K562 (cell line): ENCODE data around the gene ANKRD16. TPM values are rescaled to one million over a fixed set of nuclear protein-coding genes. Genes with fewer than 3 reads are reported as not detected.
A peak's percentile ranks its signal among the peaks of the same experiment; 100 is the strongest.

Experiments
- ARID1B ChIP-seq: fragments of 450-650 bp; IDR thresholded peaks from 2 replicates; pipeline ENCODE4 v1.6.1; 2016; ENCODE audit warnings: antibody characterized with exemption, mild to moderate bottlenecking, inconsistent platforms
- BCOR ChIP-seq: fragments of 450-650 bp; IDR thresholded peaks from 2 replicates; pipeline ENCODE4 v1.6.1; 2016
- EP400 ChIP-seq: fragments of 450-650 bp; IDR thresholded peaks from 2 replicates; pipeline ENCODE4 v1.6.1; 2017; ENCODE audit warnings: antibody characterized with exemption, mild to moderate bottlenecking, moderate library complexity
- FOS ChIP-seq: IDR thresholded peaks from 3 replicates; pipeline ENCODE4 v1.6.1; 2011; ENCODE audit not compliant: insufficient read length; ENCODE audit errors: extremely low read depth
- FOXM1 ChIP-seq, 2 experiments: fragments of 450-650 bp in 1 of 2; sonication (generic) in 1 of 2; formaldehyde crosslinking in 1 of 2; IDR thresholded peaks; 2 replicates each; pipeline versions ENCODE4 v1.6.1 to v1.9.0; 2017 to 2022; ENCODE audit warnings: low read depth in 2 of 2, mild to moderate bottlenecking in 2 of 2, missing genetic modification reagents in 1 of 2, moderate library complexity in 1 of 2
- HMBOX1 ChIP-seq: sonication (generic); IDR thresholded peaks from 2 replicates; pipeline ENCODE4 v1.6.1; 2016
- L3MBTL2 ChIP-seq: fragments of 450-650 bp; IDR thresholded peaks from 2 replicates; pipeline ENCODE4 v1.6.1; 2016; ENCODE audit warnings: mild to moderate bottlenecking, moderate library complexity
- LEF1 ChIP-seq: fragments of 450-650 bp; IDR thresholded peaks from 2 replicates; pipeline ENCODE4 v1.6.1; 2016; ENCODE audit warnings: mild to moderate bottlenecking
- MBD2 ChIP-seq: sonication (generic); IDR thresholded peaks from 2 replicates; pipeline ENCODE4 v1.6.1; 2016; ENCODE audit warnings: low read depth, borderline replicate concordance
- MEF2D ChIP-seq: conservative IDR thresholded peaks from 2 replicates; pipeline ENCODE4 v1.6.1; 2016; ENCODE audit warnings: low read depth, missing genetic modification characterization, missing compliant biosample characterization
- MYBL2 ChIP-seq, 2 experiments: fragments of 450-650 bp in 1 of 2; sonication (generic) in 1 of 2; formaldehyde crosslinking in 1 of 2; IDR thresholded peaks; 2 replicates each; pipeline versions ENCODE4 v1.6.1 to v1.8.1; 2017 to 2022; ENCODE audit warnings: borderline replicate concordance in 1 of 2, inconsistent platforms in 1 of 2, low read depth in 1 of 2, mild to moderate bottlenecking in 1 of 2, missing genetic modification reagents in 1 of 2, moderate library complexity in 1 of 2
- PML ChIP-seq: IDR thresholded peaks from 2 replicates; pipeline ENCODE4 v1.6.1; 2012; ENCODE audit warnings: low read length, inconsistent platforms
- SAFB2 ChIP-seq: fragments of 200-400 bp; formaldehyde crosslinking; IDR thresholded peaks from 2 replicates; pipeline ENCODE4 v1.6.1; 2018; ENCODE audit warnings: borderline replicate concordance, low read length, low read depth, moderate library complexity; ENCODE audit not compliant: severe bottlenecking
- SOX6 ChIP-seq: fragments of 450-650 bp; IDR thresholded peaks from 2 replicates; pipeline ENCODE4 v1.6.1; 2014; ENCODE audit warnings: mild to moderate bottlenecking
- ZNF316 ChIP-seq: fragments of 450-650 bp; IDR thresholded peaks from 2 replicates; pipeline ENCODE4 v1.6.1; 2016
- ZNF583 ChIP-seq: fragments of 250-450 bp; sonication (Bioruptor Pico); IDR thresholded peaks from 2 replicates; pipeline ENCODE4 v1.4.0; 2020
- ZNF644 ChIP-seq: fragments of 200-800 bp; sonication (Bioruptor generic); IDR thresholded peaks from 2 replicates; pipeline ENCODE4 v1.6.1; 2016; ENCODE audit warnings: low read depth, missing genetic modification characterization, missing compliant biosample characterization
- polyA plus RNA-seq, 8 experiments: library from polyadenylated mRNA; depleted of rRNA in 4 of 8; stranded (reverse) in 5 of 8; unstranded in 3 of 8; fragments of >200 nt; fragmentation: Nextera tagmentation in 2 of 8; fragmentation: Illumina TruSeq in 1 of 8; extraction: Ambion mirVana in 2 of 8; extraction: Trizol in 1 of 8; gene quantifications; 2 replicates each; pipeline versions ENCODE4 v1.2.1 to v1.2.3, GENCODE V29; 2011 to 2014; ENCODE audit warnings: inconsistent platforms in 1 of 8, missing spikeins in 1 of 8
- total RNA-seq, 7 experiments: library from RNA; depleted of rRNA in 6 of 7; stranded (reverse); fragments of >200 nt in 6 of 7; fragmentation: Illumina TruSeq in 2 of 7; extraction: Trizol in 2 of 7; gene quantifications; 2 replicates each; pipeline versions ENCODE4 v1.2.1 to v1.2.3, GENCODE V29; 2011 to 2021; ENCODE audit warnings: low replicate concordance in 1 of 7
- TF ChIP-seq, protein P1 (sequence below), 2 experiments: IDR thresholded peaks in 1 of 2; conservative IDR thresholded peaks in 1 of 2; 2 replicates each; pipeline ENCODE4 v1.6.1; 2016; ENCODE audit warnings: low read depth in 2 of 2, mild to moderate bottlenecking in 1 of 2, missing compliant biosample characterization in 1 of 2, missing genetic modification characterization in 1 of 2, moderate library complexity in 1 of 2
- TF ChIP-seq, protein P2 (sequence below): fragments of 450-650 bp; IDR thresholded peaks from 2 replicates; pipeline ENCODE4 v1.6.1; 2016

ANKRD16 gene
- total and polyA plus RNA-seq, 9 of the 15 experiments (the other 6 are each of a cell fraction or from before 2014, with no cell fraction given) = 1.5 to 16.0 (median 9.5) TPM

DNA sequence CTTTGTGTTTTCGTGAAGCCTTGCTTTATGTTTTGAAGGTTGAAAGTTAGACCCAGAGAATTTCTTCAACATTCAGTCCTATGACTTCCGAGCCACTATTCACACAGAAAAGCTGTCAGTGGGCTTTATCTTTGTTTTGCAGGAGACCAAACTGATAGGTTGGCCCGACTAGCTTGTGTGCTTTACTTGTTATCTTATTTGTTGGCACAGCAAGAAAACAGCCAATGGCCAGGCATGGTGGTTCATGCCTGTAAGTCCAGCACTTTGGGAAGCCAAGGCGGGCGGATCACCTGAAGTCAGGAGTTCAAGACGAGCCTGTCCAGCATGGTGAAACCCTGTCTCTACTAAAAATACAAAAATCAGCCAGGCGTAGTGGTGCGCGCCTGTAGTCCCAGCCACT, 60.4 kb downstream of the ANKRD16 start (continued):
- TF ChIP-seq, protein P1, sequence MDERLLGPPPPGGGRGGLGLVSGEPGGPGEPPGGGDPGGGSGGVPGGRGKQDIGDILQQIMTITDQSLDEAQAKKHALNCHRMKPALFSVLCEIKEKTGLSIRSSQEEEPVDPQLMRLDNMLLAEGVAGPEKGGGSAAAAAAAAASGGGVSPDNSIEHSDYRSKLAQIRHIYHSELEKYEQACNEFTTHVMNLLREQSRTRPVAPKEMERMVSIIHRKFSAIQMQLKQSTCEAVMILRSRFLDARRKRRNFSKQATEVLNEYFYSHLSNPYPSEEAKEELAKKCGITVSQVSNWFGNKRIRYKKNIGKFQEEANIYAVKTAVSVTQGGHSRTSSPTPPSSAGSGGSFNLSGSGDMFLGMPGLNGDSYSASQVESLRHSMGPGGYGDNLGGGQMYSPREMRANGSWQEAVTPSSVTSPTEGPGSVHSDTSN (CRISPR knock-in tag; IDR thresholded peaks at IDR 0.05; ENCODE audit: low read depth) = no peak
- TF ChIP-seq, protein P1 (tag; conservative IDR thresholded peaks at IDR 0.05; ENCODE audit: low read depth) = peak; percentile 57
- TF ChIP-seq MYBL2 (IDR thresholded peaks at IDR 0.05; ENCODE audit: low read depth) (peak; percentile 56; the same call in 1 of the 2 replicates), MYBL2 (CRISPR knock-in tag; IDR thresholded peaks at IDR 0.05; ENCODE audit: borderline replicate concordance) (no peak), ZNF316 (0 out of 2 replicates have a peak, but pooled peaks have one; percentile 10), FOS (peak; percentile 37), ZNF583 (CRISPR knock-in tag) (no peak), SAFB2 (no peak), EP400 (peak; percentile 34; the same call in 1 of the 2 replicates), SOX6 (0 out of 2 replicates have a peak, but pooled peaks have one; percentile 19), ARID1B (peak; percentile 85), L3MBTL2 (peak; percentile 86), ZNF644 (tag) (no peak), MEF2D (tag) (0 out of 2 replicates have a peak, but pooled peaks have one; percentile 25), BCOR (peak; percentile 29; the same call in 1 of the 2 replicates), LEF1 (peak; percentile 30; the same call in 1 of the 2 replicates), FOXM1 (IDR thresholded peaks at IDR 0.05; ENCODE audit: low read depth) (peak; percentile 69; the same call in 1 of the 2 replicates), FOXM1 (CRISPR knock-in tag; IDR thresholded peaks at IDR 0.05; ENCODE audit: low read depth) (no peak), PML (0 out of 2 replicates have a peak, but pooled peaks have one; percentile 51), MBD2 (0 out of 2 replicates have a peak, but pooled peaks have one; percentile 37), HMBOX1 (peak; percentile 61; the same call in 1 of the 2 replicates)
- TF ChIP-seq, protein P2, sequence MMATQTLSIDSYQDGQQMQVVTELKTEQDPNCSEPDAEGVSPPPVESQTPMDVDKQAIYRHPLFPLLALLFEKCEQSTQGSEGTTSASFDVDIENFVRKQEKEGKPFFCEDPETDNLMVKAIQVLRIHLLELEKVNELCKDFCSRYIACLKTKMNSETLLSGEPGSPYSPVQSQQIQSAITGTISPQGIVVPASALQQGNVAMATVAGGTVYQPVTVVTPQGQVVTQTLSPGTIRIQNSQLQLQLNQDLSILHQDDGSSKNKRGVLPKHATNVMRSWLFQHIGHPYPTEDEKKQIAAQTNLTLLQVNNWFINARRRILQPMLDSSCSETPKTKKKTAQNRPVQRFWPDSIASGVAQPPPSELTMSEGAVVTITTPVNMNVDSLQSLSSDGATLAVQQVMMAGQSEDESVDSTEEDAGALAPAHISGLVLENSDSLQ = peak; percentile 70
